HG02943 (cell line): ENCODE measurements around the gene PTPRN.
"Not testable (repeated sequence)": the region's sequence is repeated elsewhere in the genome, so short reads cannot be mapped to it uniquely, and the experiment has no call there.

ENCODE experiments used
- ATAC-seq: cut with Tn5 transposase; IDR thresholded peaks from one replicate; pipeline ENCODE4 v1.9.1; 2021; ENCODE audit warnings: mild to moderate bottlenecking, low read depth, moderate library complexity; ENCODE audit not compliant: unreplicated experiment

PTPRN gene

DNA sequence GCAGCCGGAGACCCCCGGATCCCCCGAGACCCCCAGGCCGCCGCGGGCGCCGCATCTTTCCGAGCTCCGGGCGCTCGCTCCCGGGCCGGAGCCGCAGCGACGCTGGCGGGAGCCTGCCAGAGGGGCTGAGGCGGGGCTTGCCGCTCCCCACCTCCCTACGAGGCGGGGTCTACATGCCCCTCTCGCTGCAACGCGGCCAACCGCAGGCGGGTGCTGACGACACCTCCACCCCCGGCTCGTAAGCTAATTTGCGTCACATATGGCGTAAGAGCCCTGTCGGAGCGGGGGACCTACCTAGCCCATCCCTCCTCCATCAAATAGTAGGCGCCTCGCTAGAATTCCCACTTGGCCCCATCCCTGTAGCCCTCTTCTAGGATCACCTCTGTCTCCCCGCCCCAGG, at the start of gene PTPRN:
Gene PTPRN, minus strand, starts transcription at position 124 of the 400 bp plus-strand sequence. Its CDS starts 69 bp downstream, at position 55.
- ATAC-seq = no peak

DNA sequence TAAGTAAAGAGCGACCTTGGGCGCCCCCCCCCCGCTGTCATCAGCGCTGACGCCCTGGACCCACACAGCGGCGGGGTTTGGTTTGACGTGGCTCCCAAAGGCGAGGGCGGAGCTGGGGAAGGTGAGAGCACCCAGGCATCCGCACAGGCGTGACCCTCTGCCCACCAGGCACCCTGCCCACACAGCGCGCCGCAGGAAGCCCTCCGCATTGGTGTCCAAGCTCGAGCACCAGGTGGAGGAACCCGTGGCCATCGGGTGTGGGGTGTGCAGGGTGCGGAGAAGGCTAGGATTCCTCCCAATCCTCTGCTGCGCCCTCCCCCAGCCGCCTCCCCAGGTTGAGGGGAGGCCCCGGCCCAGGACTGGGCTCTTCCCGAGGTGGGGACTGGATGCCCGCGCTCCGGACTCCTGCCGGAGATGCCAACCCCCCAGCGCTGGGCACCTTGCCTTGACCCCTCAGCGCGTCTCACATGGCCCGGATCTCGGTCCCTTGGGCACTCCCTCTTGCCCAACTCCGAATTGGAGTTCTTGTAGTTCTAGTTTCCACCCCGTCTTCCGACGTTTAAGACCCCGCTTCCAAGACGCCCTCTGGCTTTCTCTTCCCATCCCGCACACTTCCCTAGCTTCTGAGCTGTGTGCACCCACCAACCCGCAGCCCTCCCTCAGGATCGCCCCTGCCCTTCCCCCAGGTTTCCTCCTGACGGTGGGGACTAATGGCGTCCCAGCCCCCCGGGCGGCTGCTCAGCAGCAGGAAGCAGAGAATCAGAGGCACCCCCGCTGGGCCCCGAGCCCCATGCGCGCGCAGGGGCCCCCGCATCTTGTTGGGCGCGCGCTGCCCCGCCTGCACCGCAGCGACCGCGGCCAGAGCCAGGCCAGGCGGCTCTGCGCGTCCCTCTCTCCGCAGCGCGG, 49.2 kb upstream of the PTPRN start:
- no peak for ATAC-seq

DNA sequence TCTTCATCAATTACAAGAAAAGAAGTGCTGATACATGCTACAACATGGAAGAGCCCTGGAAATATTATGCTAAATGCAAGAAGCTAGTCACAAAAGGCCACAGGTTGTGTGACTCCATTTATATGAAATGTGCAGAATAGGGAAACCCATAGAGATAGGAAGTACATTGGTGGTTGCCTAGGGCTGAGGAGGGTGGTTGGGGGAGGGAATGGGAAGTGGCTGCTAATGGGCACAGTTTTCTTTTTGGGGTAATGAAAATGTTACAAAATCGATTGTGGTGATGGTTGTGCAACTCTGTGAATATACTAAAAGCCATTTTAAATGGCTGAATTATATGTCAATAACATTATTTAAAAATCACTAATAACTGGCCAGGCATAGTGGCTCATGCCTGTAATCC, 47.6 kb upstream of the PTPRN start:
- no peak for ATAC-seq

DNA sequence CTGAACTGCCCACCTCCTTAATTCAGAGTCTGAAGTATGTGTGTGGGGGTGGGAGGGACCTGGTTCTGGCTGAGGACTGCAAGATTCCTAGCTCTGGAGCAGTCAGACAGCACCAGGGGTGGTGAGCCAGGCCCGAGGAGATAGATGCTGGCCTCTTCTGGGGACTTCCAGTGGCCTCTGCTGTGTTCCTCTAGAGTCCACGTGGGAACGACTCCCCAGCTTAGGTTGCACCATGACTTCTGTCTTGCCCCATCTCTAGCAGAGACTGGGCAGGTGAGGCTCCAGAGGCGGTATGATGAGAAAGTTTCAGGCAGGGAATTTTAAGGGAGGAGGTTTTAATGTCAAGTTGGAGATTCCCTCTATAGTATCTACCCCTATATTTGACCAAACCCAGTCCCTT, 45.4 kb upstream of the PTPRN start:
- no peak for ATAC-seq

DNA sequence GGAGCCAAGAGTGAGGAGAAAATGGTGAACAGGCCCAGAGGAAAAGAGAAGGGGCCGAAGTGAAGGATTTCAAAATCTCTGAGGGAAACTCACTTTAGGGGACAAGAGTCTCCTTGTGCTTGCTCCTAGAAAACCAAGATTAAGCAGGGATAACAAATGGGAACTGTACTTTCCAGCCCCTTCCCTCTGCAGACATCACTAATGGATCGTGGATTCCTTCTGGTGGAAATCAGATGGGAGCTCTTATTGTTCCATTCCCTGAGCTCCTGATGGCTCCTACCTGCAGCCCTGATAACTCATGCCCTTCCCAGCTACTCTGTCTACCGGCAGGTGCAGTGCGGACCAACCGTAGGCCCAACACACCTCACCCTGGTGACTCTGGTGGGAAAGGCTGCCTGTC, 43.9 kb upstream of the PTPRN start:
- ATAC-seq = no peak

DNA sequence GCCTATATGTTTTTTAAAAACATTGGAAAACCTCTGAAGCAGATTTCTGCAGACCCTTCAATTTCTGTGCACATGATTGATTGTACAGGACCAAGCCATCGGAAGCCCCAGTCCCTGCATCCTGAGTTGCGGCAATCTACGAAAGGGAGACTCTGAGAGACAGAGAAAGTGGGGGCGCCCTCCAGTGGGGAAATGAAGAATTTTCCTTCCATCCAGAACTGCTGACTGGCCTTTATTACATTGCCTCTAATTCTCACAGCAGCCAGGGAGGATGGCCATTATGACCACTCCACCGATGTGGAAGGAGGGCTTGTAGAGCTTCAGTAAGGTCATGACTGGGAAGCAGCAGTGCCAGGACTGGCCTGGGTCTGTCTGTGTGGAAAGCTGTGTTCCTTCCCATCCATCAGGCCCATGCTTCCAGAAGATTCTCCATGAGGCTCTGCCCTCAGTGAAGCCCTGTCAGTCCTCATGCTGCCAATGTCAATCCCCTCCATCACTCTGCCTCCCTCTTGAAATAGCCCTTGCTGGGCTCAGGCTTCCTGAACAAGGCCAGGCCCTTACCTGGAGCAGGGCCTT, 43.3 kb upstream of the PTPRN start:
- no peak for ATAC-seq

DNA sequence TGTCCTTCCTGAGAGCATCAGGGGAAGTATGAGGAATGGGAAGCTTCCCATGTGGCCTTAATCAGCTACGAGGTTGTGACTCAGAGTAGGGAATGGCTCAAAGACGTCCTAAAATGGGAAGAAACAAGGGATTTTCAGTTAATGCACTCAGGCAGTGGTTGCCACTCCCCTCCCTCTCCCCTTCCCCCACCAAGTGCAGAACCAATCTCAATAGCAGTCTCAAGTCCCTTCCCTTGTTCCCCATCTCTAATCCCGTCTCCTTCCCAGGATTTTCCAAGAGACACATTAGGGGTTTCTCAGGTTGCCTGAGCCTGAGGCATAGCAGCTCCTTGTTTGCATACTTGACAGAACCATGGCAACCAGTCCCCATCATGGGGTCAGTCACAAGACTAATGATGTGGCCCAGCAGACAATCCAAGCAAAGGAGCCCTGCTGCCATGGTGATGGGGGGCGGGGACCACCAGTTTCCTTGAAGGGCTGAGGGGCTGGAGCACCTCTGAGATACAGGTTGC, 41.6 kb upstream of the PTPRN start:
- ATAC-seq = no peak

DNA sequence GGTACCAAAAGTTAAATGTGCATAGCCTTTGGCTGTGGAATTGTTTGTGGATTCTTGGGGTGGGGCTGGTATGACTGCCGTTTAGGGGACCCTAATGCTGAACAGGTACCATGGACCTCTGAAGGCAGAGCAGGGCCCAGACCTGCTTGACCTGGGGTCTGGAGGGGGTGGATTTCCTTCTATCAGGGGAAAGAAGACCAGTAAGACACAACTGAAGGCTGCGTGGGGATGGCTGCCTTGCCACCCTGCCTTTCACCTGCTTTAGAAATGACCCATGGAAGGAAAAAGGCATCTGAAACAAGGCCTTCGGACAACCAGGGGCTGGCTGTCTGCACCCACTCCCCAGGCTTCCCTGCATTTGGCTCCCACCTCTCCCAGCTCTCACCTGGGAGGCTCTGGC, 41.0 kb upstream of the PTPRN start:
- ATAC-seq = no peak

DNA sequence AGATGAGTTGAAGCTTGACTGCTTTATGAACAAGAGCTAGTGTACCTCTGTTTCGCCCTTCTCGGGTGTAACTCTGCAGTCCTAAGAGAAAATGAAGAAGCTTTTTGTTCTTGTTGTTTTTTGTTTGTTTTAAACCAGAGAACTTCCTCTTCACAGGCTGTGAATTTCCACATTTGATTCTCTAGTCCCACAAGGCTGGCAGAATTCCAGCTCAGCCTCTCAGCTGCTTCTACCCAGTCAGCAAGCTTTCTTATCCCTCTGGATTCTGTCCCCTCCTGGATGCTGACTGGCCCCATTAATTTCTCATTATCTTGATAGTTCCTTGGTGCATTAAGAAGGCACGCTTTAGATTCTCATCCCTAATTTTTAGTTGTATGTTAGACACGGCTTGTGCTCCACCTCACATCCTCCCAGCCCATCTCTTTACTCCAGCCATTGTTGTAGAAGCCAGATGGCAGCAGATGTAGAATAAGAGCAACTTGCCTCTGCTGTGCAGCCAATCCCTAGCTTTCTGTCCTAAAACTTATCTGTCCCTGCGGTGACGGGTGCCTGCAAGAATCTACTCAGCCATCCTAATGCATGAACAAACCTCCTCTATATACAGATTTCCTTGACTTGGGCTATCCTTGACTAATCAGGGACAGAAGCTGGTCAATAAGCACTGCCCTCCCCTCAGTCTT, 35.7 kb upstream of the PTPRN start:
- no peak for ATAC-seq

DNA sequence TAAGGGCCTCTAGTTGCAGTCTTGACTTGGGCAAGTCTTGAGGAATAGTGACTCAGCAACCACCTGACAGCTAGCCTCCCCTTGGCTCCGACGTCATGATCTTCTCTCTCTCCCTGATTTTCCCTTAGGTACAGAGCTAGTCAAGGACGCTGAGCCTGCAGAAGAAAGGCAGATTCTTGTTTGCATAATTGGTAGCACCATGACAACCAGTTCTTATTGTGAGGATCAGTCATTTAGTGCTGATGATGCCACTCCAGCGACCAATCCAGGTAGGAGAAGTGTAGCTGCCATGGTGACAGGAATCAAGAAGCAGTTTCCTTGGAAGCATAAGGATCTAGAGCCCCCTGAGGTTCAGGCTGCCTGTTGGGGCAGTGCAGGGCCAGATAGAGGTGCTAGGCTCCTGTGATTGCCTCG, 26.2 kb upstream of the PTPRN start:
- no peak for ATAC-seq

DNA sequence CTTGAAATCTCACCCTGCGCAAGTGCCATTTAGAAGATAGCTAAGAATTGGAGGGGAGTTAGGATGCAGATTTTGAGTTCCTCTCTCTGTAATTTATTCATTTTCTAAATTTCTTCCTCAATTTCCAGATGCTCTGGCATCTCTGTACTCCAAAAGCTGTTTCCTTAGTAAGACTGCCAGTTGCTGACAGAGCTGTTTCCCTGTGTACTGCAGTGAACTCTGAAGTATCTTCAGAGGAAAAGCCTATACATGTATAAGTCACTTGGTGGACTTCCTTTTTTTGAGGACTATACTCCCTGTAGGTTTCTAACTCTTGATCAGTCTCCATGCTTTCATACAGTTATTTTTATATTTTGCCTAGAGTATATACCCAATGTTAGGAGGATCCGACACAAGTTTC, 24.9 kb upstream of the PTPRN start:
- ATAC-seq = no peak

DNA sequence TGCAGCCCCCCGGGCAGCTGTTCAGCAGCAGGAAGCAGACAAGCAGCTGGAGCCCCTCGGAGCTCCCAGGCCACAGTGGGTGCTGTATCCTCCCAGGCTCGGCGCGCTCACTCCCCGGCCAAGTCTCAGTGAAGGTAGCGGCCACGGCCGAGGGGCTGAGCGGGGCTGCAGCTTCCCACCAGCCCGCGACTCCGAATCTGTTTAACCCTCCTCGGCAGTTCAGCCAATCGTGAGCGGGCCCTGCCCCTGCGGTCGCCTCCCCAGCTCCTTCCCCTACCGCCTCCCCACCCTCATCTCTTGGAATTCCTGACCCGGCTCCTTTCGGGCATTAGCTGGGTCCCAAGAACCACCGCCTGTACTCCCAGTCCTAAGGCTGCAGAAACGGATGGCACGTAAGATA, 23.3 kb upstream of the PTPRN start, which contains the start of gene RESP18:
Gene RESP18, minus strand, starts transcription at position 203 of the 400 bp plus-strand sequence.
- ATAC-seq = no peak

DNA sequence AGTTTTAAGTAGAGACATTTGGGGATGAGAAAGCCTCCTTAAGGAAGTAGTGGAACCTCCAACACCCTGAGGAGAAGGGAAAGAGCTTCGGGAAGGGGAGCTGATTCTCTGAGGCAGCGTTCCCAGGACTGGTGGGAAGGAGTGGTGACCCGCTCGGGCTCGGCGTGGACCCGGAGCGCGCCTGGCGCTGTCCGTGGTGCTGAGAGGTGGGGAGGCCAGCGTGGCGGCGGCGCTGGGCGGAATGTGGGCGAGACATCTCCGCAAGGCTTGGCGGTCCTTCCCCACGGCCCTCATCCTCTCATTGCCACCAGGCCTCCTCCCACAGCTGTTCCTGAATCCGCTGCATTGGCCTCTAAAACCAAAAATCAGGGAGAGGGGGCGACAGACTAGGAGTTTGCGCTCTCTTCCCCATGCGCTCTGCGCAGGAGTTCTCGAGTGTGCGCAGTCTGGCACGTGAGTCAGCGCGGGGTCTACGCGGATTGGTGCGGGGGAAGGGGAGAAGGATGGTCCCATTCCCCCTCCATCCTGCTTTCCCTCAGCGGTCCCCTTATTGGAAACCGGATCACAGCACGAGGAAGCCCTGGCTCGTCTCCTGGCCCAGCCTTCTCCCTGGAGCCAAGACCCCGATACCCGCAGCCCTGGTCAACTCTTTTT, 22.5 kb upstream of the PTPRN start:
- ATAC-seq = no peak

DNA sequence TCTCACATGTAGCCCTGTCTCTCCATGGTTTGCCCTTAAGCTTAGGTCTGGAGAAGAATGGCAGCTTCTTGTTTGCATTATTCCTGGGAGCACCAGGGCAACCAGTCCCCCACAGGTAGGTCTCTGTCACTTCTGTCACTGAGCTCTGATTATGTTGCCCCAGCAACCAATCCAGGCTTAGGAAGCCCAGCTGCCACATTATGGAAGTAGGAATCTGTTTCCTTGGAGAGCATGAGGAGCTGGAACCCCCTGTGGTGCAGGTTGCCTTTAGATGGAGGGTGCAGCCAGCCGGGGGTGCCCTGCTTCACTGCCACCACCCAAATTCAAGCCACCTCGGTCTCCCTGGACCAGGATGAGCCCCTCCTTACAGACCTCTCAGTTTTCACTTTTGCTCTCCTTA, 18.5 kb upstream of the PTPRN start:
- ATAC-seq = no peak

DNA sequence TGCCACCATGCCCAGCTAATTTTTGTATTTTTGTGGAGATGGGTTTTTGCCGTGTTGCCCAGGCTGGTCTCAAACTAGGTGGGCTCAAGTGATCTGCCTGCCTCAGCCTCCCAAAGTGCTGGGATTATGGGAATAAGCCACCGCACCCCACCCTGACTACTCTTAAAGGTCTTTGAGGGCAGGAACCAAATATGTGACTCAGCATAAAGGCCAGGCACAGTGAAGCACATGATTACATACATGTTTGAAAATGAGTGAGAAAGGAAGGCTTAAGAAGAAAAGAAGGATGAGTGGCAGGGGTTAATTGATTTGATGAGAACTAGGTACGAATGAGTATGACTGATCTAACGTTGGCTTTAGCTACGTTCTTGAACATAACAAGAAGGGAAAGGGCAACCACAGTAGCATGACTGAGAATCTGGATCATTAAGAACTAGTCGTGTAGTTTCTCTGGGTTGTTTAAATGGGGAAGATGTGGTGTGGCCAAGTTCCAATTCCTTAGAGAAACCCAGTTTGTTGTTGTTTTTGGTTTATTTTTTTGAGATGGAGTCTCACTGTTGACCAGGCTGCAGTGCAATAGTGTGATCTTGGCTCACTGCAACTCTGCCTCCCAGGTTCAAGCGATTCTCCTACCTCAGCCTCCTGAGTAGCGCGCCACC, 16.6 kb upstream of the PTPRN start:
- no peak for ATAC-seq

DNA sequence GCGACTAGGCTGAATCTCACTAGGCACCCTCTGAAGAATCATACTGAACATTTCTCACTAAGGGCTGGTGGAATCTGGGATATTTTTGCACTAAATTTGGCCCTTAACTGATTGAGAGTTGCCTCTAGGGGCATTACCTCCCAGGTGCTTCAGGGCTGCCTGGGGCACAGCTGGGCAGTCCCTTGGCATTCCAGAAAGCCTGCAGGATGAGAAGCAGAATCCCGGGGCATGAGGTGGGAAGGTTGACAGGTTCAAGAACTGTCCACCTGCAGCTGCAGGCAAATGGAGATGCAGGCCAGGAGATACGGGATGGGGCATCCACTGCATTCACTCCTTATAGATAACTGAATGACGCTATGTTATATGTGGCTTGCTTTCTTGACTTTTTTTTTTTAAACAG, 15.9 kb upstream of the PTPRN start:
- no peak for ATAC-seq

DNA sequence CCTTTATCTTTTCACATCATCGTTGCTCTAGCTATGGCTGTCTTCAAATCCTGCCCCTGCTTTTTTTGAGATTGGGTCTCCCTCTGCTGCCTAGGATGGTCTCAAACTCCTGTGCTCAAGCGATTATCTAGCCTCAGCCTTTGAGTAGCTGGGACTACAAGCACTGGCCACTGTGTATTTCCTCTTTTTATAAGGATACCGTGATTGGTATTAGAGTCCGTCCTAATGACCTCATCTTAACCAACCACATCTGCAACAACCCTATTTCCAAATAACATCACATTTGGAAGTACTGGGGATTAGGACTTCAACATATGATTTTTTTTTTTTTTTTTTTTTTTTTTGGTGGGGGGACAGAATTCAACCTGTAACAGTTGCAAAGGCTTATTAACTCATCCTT, 14.2 kb upstream of the PTPRN start:
- ATAC-seq = no peak

DNA sequence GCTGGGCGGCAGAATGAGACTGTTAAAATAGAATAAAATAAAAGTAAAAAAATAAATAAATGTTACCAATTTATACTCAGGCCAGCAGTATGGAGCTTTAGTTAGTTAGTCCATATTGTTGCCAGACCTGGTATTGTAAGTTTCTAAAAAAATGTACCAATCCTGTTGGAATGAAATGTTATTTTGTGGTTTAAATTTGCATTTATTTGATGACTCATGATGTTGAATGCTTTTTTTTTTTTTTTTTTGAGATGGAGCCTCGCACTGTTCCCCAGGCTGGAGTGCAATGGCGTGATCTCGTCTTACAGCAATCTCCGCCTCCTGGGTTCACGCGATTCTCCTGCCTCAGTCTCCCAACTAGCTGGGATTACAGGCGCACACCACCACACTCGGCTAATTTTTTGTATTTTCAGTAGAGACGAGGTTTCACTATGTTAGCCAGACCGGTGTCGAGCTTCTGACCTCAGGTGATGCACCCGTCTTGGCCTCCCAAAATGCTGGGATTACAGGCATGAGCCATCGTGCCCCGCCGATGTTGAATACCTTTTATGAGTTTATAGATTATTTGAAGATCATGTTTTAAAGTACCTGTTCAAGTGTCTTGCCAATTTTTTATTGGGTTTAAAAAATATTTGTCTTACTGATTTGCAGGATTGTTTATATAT, 5.7 kb upstream of the PTPRN start:
- no peak for ATAC-seq

DNA sequence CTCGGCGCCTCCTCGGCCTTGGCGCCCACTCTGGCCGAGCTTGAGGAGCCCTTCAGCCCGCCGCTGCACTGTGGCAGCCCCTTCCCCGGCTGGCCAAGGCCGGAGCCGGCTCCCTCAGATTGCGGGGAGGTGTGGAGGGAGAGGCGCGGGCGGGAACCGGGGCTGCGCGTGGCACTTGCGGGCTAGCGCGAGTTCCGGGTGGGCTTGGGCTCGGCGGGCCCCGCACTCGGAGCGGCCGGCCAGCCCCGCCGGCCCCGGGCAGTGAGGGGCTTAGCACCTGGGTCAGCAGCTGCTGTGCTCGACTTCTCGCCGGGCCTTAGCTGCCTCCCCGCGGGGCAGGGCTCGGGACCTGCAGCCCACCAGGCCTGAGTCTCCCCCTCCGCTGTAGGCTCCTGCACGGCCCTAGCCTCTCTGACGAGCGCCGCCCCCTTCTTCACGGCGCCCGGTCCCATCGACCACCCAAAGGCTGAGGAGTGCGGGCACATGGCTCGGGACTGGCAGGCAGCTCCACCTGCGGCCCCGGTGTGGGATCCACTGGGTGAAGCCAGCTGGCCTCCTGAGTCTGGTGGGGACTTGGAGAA, 3.6 kb upstream of the PTPRN start:
- ATAC-seq = not testable (repeated sequence)
